GM12878 (cell line): ENCODE results near the gene PARP2. TPM values are rescaled to one million over a fixed set of nuclear protein-coding genes. Genes with fewer than 3 reads are reported as not detected.

Experiments used
- ATAC-seq: fragments of 200-7000 bp; cut with Tn5 transposase; 3 replicates; pipeline ENCODE4 v1.9.1; 2020; ENCODE audit warnings: mild to moderate bottlenecking, moderate library complexity
- BruUV-seq: library from RNA; stranded (reverse); fragments of 400-500 nt; replicated peaks from 2 replicates; lab custom pipeline; 2021; lab: Mats Ljungman, UMichigan
- CTCF ChIA-PET: fragments of 300-600 bp; sonication (Branson Sonifier 250); formaldehyde crosslinking; extraction: SDS; loops from one replicate; lab custom pipeline; 2021; ENCODE audit warnings: inconsistent platforms; lab: Yijun Ruan, JAX
- POLR2A ChIA-PET: fragments of 350-600 bp; formaldehyde crosslinking; extraction: SDS; loops from one replicate; lab custom pipeline; 2021; ENCODE audit warnings: inconsistent platforms; lab: Charles Lee
- RAD21 ChIA-PET: fragments of 300-600 bp; sonication (Branson Sonifier 250); formaldehyde crosslinking; loops from one replicate; lab custom pipeline; 2023; ENCODE audit warnings: antibody characterized with exemption; ENCODE audit not compliant: unreplicated experiment; lab: Charles Lee
- SMC1A ChIA-PET: fragments of 300-600 bp; sonication (Branson Sonifier 250); formaldehyde crosslinking; loops from one replicate; lab custom pipeline; 2023; ENCODE audit not compliant: unreplicated experiment, uncharacterized antibody; lab: Charles Lee
- DNase-seq: peaks from one replicate; pipeline ENCODE4 v3.0.0-alpha.2; 2011; ENCODE audit warnings: low read depth, low spot score
- FAIRE-seq: peaks from 3 replicates; lab custom pipeline; 2011; peaks lifted over from hg19 to GRCh38; lab: Jason Lieb, UNC
- H2AFZ ChIP-seq: 2 replicates; pipeline ENCODE4 v1.6.0; 2011; ENCODE audit warnings: low read depth, low read length, control low read depth; ENCODE audit not compliant: control insufficient read depth
- H3K27ac ChIP-seq: 2 replicates; pipeline ENCODE4 v1.5.1; 2011; ENCODE audit warnings: control low read depth; ENCODE audit not compliant: control insufficient read depth, insufficient read depth
- H3K27me3 ChIP-seq, 2 experiments: replicated peaks in 1 of 2; 2 replicates each; pipeline versions ENCODE4 v1.6.0 to v1.6.1; 2011; ENCODE audit warnings: low read length in 1 of 2; ENCODE audit not compliant: control insufficient read depth in 2 of 2, insufficient read depth in 2 of 2
- H3K36me3 ChIP-seq, 2 experiments: 2 replicates each; pipeline ENCODE4 v1.5.1; 2011; ENCODE audit warnings: low read length in 1 of 2; ENCODE audit not compliant: control insufficient read depth in 2 of 2, insufficient read depth in 2 of 2
- H3K4me1 ChIP-seq: 2 replicates; pipeline ENCODE4 v1.6.1; 2011; ENCODE audit warnings: mild to moderate bottlenecking, low read length, moderate library complexity, mixed read lengths; ENCODE audit not compliant: control insufficient read depth, insufficient read depth
- H3K4me2 ChIP-seq: 2 replicates; pipeline ENCODE4 v1.6.0; 2011; ENCODE audit warnings: control low read depth; ENCODE audit not compliant: control insufficient read depth, insufficient read depth
- H3K4me3 ChIP-seq: fragments of 200-600 bp; sonication (generic); 2 replicates; pipeline ENCODE4 v1.5.1; 2016
- H3K79me2 ChIP-seq: 2 replicates; pipeline ENCODE4 v1.6.0; 2011; ENCODE audit warnings: low read length; ENCODE audit not compliant: control insufficient read depth, insufficient read depth
- H3K9ac ChIP-seq: 2 replicates; pipeline ENCODE4 v1.8.0; 2011; ENCODE audit warnings: low read length, control low read depth, mixed read lengths; ENCODE audit not compliant: control insufficient read depth, insufficient read depth
- H3K9me3 ChIP-seq: replicated peaks from 3 replicates; pipeline ENCODE4 v1.5.1; 2011; ENCODE audit warnings: mild to moderate bottlenecking, low read length; ENCODE audit not compliant: control insufficient read depth, insufficient read depth
- H4K20me1 ChIP-seq: 2 replicates; pipeline ENCODE4 v1.6.0; 2011; ENCODE audit not compliant: control insufficient read depth, insufficient read depth
- ATF3 ChIP-seq: IDR thresholded peaks from 2 replicates; pipeline ENCODE4 v1.6.1; 2011; ENCODE audit warnings: low read depth, mild to moderate bottlenecking, low read length, moderate library complexity, borderline replicate concordance; ENCODE audit errors: extremely low read depth
- BHLHE40 ChIP-seq, 2 experiments: fragments of 450-650 bp in 1 of 2; IDR thresholded peaks; 2 replicates each; pipeline ENCODE4 v1.6.1; 2011 to 2017; ENCODE audit warnings: low read depth in 2 of 2, borderline replicate concordance in 1 of 2, improper control_type of control experiment in 1 of 2, low read length in 1 of 2, mild to moderate bottlenecking in 1 of 2
- CBFB ChIP-seq: IDR thresholded peaks from 2 replicates; pipeline ENCODE4 v1.6.1; 2016; ENCODE audit warnings: antibody characterized with exemption, low read depth
- CREB1 ChIP-seq: IDR thresholded peaks from 2 replicates; pipeline ENCODE4 v1.6.1; 2012; ENCODE audit warnings: low read depth, mild to moderate bottlenecking, inconsistent platforms
- CREM ChIP-seq: IDR thresholded peaks from 2 replicates; pipeline ENCODE4 v1.6.1; 2014; ENCODE audit warnings: antibody characterized with exemption, low read depth
- CTCF ChIP-seq, 3 experiments: IDR thresholded peaks in 2 of 3; conservative IDR thresholded peaks in 1 of 3; 2 replicates each; pipeline ENCODE4 v1.5.1; 2011; ENCODE audit warnings: low read depth in 3 of 3, low read length in 3 of 3, mild to moderate bottlenecking in 3 of 3, control low read depth in 2 of 3, moderate library complexity in 2 of 3, inconsistent platforms in 1 of 3, mixed read lengths in 1 of 3; ENCODE audit not compliant: control insufficient read depth in 2 of 3, insufficient read depth in 1 of 3; ENCODE audit errors: extremely low read depth in 1 of 3
- E2F8 ChIP-seq: fragments of 450-650 bp; IDR thresholded peaks from 2 replicates; pipeline ENCODE4 v1.6.1; 2018; ENCODE audit warnings: mild to moderate bottlenecking, low read depth, moderate library complexity; ENCODE audit not compliant: partially characterized antibody
- ESRRA ChIP-seq: IDR thresholded peaks from 2 replicates; pipeline ENCODE4 v1.6.1; 2012; ENCODE audit warnings: mild to moderate bottlenecking, low read length, improper control_type of control experiment
- FOXM1 ChIP-seq: IDR thresholded peaks from 2 replicates; pipeline ENCODE4 v1.6.1; 2012; ENCODE audit warnings: low read depth, mild to moderate bottlenecking, inconsistent platforms, low read length, moderate library complexity
- NFXL1 ChIP-seq: fragments of 450-650 bp; IDR thresholded peaks from 2 replicates; pipeline ENCODE4 v1.6.1; 2017; ENCODE audit warnings: antibody characterized with exemption, mild to moderate bottlenecking, borderline replicate concordance
- NFYA ChIP-seq: IDR thresholded peaks from 2 replicates; pipeline ENCODE4 v1.6.1; 2011; ENCODE audit warnings: low read depth, mild to moderate bottlenecking, low read length, improper control_type of control experiment, borderline replicate concordance
- PML ChIP-seq: IDR thresholded peaks from 2 replicates; pipeline ENCODE4 v1.6.1; 2012; ENCODE audit warnings: low read length, inconsistent platforms
- SIX5 ChIP-seq: IDR thresholded peaks from 2 replicates; pipeline ENCODE4 v1.6.1; 2011; ENCODE audit warnings: mild to moderate bottlenecking, low read depth, low read length, moderate library complexity; ENCODE audit not compliant: severe bottlenecking
- WRNIP1 ChIP-seq: IDR thresholded peaks from 2 replicates; pipeline ENCODE4 v1.6.1; 2011; ENCODE audit warnings: low read depth, low read length, improper control_type of control experiment, borderline replicate concordance
- ZBTB33 ChIP-seq: fragments of 450-650 bp; IDR thresholded peaks from 2 replicates; pipeline ENCODE4 v1.6.1; 2017; ENCODE audit warnings: mild to moderate bottlenecking
- WGBS: methylation state at CpG from one replicate; pipeline ENCODE4 v1.1.6; 2016; ENCODE audit warnings: low lambda C conversion rate; ENCODE audit not compliant: insufficient replicate concordance, insufficient coverage; ENCODE audit errors: missing lambda C conversion rate; 5-methylcytosine and 5-hydroxymethylcytosine counted together
- in situ Hi-C: fragments of 300-500 bp; cut with MboI; formaldehyde crosslinking; loops from 9 replicates; pipeline ENCODE4 v1.14.3; 2018; ENCODE audit warnings: mixed read lengths
- intact Hi-C: fragments of 100-400 bp; cut with micrococcal nuclease; formaldehyde crosslinking; loops from one replicate; pipeline ENCODE4 v1.14.2; 2022; ENCODE audit not compliant: unreplicated experiment
- polyA plus RNA-seq, 11 experiments: library from polyadenylated mRNA; depleted of rRNA in 4 of 11; unstranded in 6 of 11; stranded (reverse) in 5 of 11; fragments of >200 nt; fragmentation: Nextera tagmentation in 4 of 11; fragmentation: Illumina TruSeq in 1 of 11; extraction: Ambion mirVana in 4 of 11; extraction: Trizol in 1 of 11; gene quantifications; 1 replicate in 1 of 11; 2 replicates in 10 of 11; pipeline versions ENCODE4 v1.2.1 to v1.2.3, GENCODE V29; 2011 to 2016; ENCODE audit warnings: inconsistent platforms in 2 of 11, missing spikeins in 2 of 11, low read depth in 1 of 11
- total RNA-seq, 4 experiments: library from RNA; depleted of rRNA in 3 of 4; stranded (reverse); fragments of >200 nt in 3 of 4; fragmentation: Illumina TruSeq in 1 of 4; extraction: Trizol in 1 of 4; gene quantifications; 2 replicates each; pipeline versions ENCODE4 v1.2.1 to v1.2.3, GENCODE V29; 2013 to 2021

The PARP2 gene
- total and polyA plus RNA-seq, 10 of the 15 experiments (the other 5 are each of a cell fraction or from before 2014, with no cell fraction given) = 26.7 to 75.4 (median 42.3) TPM

- no peak for TF ChIP-seq SIX5
- no peak for TF ChIP-seq PML
- no peak for TF ChIP-seq ATF3
- no peak for TF ChIP-seq WRNIP1
- TF ChIP-seq CTCF (IDR thresholded peaks at IDR 0.05 in 2 of 3, conservative IDR thresholded peaks at IDR 0.05 in 1 of 3; ENCODE audit: control insufficient read depth in 2 of 3, extremely low read depth in 1 of 3, insufficient read depth in 1 of 3, low read depth in 3 of 3, low read length in 3 of 3) = no peak
- no peak for TF ChIP-seq NFYA
- no peak for TF ChIP-seq NFXL1
- TF ChIP-seq, all 136 proteins: peak for 0
These were observed 48.1 kb downstream of the PARP2 start (continued) for GRCh38 chr14:20391505-20391904.

GRCh38 chr14:20397511-20397910 is 54.1 kb downstream of the PARP2 start:
- CTCF ChIA-PET = interaction anchor here (0.9 kb wide), 1 partner anchor 69 kb away, joined by 5 read pairs; no protein-coding TSS in a partner anchor
- Histone ChIP-seq H3K4me1 (no peaks in the 10 kb centered on the region), H3K4me2 (no peak overlapping the region), H4K20me1 (no peaks in the 10 kb centered on the region; the same call in 1 of the 2 replicates), H3K4me3 (no peak overlapping the region), H3K27ac (no peak overlapping the region), H3K9ac (no peak overlapping the region), H3K36me3 (peaks cover 1 to 21% of the 10 kb centered on the region in 2 experiments; a peak in 2 of 4 replicates), H3K79me2 (no peaks in the 10 kb centered on the region), H3K9me3 (no peaks in the 10 kb centered on the region), H3K27me3 (no peaks in the 10 kb centered on the region), H2AFZ (no peak overlapping the region)
- intact Hi-C loops (no loop called here), in situ Hi-C loops (no loop called here)
- FAIRE-seq (no peak), ATAC-seq (no peak), DNase-seq (no peak)
- BruUV-seq = no TSS peak
- RAD21 ChIA-PET = no interaction called here
- POLR2A ChIA-PET = no interaction called here
- 96% methylated on average over 3 of the region's 3 CpGs for WGBS
- SMC1A ChIA-PET = interaction anchor here (0.7 kb wide), 1 partner anchor 206 kb away, joined by 3 read pairs; no protein-coding TSS in a partner anchor
- no peak for TF ChIP-seq ESRRA
- no peak for TF ChIP-seq FOXM1
- no peak for TF ChIP-seq CBFB
- no peak for TF ChIP-seq ZBTB33
- no peak for TF ChIP-seq BHLHE40 (IDR thresholded peaks at IDR 0.05; ENCODE audit: borderline replicate concordance in 1 of 2, low read depth in 2 of 2, low read length in 1 of 2)
- no peak for TF ChIP-seq CREB1
- TF ChIP-seq E2F8 = no peak
- no peak for TF ChIP-seq CREM
- TF ChIP-seq ATF3 = no peak
